ENCODE data around the gene LRSAM1.

GRCh38 chr9:127540664-127541041, 89.3 kb downstream of the LRSAM1 start:
- TF ChIP-seq CTCF (IDR thresholded peaks at IDR 0.05) (no peak), POLR2A (IDR thresholded peaks at IDR 0.05) (no peak)

Measured in testis (tissue), 2 donors.